Activated CD4-positive, alpha-beta T cell treated with anti-CD3 and anti-CD28 coated beads, Interleukin-2, amount 50 U/mL, for 4 hours (primary cell): ENCODE data around the gene PAK5.

Experiments used
- DNase-seq, 2 experiments: peaks; one replicate each; pipeline ENCODE4 v3.0.0-alpha.2; 2020

The PAK5 gene

DNA sequence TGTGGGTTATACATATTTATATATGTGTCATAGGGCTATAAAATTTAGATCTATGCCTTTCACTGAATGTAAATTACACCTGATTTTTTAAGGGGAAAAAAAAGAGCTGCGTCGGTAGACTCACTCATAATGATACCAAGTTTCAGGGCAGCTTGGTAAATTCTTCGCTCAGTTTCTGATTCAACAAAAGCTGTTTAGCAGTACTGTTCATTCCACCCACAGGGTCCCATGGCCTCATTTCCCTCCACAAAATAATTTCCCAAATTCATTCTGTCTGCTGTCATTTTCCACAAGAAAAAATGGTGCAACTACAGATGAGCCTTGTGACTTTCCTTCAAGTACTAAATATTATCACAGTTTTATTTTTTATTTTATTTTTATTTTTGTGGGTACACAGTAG lies 63.7 kb downstream of the PAK5 start:
- DNase-seq, result no peak

DNA sequence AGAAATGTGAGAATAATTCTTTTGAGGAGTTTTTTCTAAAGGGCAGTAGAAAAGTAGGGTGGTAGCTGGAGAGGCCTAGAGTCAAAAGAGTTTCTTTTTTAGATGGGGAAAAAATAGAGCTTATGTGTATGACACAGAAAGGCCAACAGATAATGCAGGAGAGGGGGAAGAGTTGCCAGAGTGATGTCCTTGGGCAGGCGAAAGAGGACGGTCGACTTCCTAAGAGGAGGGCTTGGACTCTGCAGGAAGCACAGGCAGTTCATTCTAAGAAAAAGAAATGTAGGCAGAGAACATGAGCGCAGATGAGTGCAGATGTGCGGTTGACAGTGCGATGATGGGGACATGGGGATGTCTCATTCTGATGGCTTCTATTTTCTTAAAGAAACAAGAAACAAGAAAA lies 68.9 kb downstream of the PAK5 start:
- no peak for DNase-seq

DNA sequence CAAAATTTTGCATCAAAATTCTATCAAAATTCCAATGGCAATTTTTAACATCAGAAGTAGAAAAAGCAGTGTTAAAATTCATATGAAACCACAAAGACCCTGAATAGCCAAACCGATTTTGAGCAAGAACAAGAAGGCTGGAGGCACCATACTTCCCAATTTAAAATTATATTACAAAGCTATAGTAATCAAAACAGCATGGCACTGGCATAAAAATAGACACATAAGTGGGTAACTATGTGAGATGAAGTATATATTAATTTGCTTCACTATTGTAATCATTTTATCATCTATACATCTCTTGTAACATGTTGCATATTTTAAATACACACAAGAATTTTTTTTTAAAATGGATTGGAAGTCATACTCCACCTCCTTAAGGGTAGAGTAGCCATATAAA lies 77.4 kb downstream of the PAK5 start:
- no peak for DNase-seq

DNA sequence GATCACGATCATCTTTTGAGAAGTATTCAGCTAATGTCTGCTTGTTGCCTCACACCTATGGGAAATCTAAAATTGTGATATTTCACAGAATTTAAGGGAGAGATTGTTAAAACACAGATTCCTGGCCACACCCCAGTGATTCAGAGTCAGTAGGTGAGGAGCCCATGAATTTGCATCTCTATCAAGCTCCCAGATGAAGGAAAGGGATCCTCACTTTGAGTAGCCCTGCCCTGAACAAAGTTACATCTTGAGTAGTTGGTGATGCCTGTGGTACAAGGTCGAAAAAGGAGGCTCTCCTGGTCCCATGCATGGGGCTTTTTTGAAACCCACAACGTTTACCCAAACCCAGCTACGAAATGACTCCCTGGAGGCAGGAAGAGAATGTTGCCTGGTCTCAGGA lies 79.5 kb downstream of the PAK5 start:
- no peak for DNase-seq

DNA sequence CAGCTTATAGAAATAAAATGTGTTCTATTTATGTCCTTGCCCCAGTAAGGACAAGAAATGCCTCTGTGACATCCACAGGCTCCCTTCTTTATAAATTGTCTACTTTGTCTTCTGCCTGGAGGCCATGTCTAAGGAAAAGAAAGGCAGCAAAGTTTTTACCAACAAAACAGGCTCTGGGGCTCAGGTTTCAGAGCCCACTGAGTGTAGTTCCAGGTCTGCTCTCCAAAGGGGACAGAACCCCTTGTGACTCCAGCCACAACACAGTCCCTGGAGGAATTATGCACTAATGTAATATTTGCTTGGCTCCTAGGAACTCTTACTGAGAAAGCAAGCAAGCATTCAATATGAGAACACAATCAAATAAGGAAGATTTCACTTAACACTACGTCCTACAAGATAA lies 80.1 kb downstream of the PAK5 start:
- no peak for DNase-seq

DNA sequence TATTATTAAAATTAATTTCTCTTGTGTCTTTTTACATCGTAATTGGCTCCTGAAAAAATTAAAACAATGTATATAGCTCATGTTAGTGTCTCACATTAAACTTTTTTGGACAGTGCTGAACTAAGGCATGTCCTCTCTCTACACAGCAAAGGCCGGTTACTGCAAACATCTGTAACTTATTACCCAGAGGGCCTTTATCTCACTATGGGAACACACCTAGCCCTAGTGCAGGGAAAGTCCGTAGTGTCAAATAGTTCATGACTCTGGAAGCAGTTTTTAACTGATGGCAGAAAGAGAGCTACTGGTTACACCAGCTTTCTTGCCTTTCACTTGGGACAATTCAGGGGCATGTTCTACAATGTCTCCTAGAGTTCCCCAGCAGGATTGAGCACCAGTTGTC lies 82.2 kb downstream of the PAK5 start:
- DNase-seq, result no peak

DNA sequence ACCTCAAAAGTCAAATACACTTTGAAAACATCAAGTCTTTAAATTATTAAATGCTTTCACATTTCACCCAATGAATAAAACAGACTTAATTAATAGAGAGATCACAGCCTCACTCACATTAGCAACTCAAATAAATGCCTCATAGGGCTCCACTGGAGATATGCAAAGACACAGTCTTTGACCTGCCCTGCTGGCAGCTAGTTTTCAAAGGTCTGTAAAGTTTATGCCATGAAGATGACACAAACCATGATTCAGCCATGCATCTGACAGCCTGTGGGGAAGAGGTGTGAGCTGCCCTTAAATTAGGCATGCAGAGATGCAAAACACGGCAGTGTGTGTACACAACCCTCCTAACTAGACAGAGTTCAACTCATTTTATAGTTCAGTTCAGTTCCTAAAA lies 83.6 kb downstream of the PAK5 start:
- DNase-seq, result no peak

DNA sequence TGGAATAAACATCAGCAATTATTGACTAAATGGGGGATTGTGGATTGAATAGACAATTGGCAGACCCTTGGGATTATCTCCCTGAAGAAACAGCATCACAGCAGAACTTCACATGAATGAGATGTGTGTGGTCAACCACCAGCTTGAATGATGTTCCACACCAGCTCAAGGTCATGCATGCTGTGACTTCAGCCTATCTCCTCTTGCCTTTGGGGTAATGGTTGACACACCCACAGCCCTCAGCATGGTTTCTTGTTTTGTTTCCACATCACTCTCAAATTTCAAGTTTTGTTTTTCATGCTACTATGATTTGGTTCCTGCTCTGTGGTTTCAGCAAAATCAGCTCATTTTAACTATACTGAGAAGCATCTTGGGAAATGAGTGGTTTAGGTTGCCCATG lies 94.3 kb downstream of the PAK5 start:
- DNase-seq, result no peak

DNA sequence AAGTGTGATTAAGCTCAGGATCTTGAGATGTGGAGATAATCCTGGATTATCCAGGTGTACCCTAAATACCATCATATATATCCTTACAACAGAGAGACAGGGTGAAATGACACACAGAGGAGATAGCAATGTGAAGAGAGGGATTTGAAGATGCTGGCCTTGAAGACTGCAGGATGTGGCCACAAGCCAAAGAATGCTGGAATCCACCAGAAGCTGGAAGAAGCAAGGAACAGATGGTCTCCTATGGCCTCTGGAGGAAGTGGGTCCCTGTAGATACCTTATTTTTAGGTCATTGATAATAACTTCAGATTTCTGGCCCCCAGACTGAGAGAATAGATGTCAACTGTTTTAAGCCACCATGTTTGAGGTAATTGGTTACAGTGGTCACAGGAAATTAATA lies 95.0 kb downstream of the PAK5 start:
- no peak for DNase-seq

DNA sequence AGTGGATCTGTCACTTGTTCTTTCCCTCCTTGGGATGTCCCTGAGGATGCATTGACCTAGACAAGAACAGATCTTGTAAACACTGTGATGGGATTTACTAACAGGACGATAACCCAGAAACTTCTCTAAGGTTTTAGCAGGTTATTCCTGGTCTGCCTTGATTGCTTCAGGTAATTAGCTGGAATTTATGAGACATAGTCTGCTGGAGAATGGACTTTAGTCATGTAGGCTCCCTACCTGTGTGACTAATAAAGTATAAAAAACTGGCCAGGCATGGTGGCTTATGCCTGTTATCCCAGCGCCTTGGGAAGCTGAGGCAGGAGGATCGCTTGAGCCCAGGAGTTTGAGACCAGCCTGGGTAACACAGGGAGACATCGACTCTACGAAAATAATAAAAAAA lies 96.1 kb downstream of the PAK5 start:
- DNase-seq, result no peak

DNA sequence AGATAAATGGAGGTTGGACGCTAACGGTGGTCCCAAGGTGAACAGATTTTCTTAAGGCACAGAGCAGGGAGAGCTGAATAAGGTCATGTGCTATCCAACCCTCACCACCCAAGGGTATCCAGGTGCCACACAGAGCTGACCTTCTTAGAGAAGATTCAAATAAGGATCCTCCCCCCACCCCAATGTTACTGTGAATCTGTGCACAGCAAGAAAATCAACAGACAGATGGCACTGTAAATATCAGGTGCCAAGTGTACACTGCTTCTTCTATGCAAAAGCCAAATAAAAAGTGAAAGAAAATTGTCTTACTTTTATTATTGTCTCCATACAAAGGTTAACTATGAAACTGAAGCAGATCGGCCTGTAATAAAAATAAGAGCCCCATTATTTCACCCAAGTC lies 96.9 kb downstream of the PAK5 start:
- DNase-seq, result no peak

DNA sequence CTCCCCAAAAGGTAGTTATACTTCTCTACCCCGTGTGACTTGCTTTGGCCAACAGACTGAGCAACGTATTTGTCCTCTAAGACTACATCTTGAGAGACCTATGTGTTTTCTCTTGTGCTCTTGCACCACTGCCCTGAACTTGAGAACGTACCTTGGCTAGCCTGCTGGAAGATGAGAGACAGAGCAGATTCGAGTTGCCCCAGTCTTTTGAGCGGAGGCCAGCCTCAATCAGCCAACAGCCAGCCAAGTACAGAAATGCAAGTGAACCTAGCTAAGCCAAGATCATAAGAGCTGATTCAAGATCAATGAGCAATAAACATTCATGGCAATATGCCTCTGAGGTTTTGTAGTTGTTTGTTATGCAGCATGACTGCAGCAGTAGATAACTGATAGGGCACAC lies 98.4 kb downstream of the PAK5 start:
- no peak for DNase-seq

DNA sequence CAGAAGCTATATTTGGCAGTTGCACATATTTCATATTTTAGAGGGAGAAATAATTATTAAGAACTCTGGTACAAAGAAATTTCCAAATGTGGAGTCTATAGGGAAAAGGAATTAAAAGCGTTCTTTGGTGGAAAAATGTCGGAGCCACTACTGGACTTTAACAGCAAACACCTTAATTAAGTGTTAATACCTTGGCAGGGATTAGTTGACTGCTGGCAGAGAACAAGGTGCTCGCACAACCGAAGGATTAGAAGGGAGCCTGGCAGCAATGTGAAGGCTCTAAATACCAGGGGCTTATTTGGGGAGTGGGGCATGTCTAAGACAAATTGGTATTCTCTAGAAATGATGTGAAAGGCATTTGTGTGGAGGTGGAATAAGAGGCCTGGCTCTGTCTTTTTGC lies 98.9 kb downstream of the PAK5 start:
- no peak for DNase-seq

DNA sequence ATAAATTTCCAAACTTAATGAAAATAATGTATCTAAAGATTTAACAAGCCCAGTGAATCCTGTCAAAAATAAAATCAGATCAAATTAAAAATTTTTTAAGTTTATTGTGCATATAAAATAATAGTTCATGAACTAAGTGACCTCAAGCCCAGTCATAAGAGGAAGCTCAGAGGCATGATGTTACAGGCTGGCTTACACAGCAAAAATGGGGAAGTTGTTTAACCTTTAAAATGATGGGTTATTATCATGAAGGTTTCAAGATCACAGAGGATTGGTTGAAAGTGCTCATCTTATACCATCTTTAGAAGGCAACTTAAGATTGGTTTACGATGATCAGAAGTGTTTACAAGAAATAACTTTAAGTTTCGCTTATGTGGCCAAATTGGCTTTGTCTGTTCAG lies 102.5 kb downstream of the PAK5 start:
- DNase-seq, result no peak

DNA sequence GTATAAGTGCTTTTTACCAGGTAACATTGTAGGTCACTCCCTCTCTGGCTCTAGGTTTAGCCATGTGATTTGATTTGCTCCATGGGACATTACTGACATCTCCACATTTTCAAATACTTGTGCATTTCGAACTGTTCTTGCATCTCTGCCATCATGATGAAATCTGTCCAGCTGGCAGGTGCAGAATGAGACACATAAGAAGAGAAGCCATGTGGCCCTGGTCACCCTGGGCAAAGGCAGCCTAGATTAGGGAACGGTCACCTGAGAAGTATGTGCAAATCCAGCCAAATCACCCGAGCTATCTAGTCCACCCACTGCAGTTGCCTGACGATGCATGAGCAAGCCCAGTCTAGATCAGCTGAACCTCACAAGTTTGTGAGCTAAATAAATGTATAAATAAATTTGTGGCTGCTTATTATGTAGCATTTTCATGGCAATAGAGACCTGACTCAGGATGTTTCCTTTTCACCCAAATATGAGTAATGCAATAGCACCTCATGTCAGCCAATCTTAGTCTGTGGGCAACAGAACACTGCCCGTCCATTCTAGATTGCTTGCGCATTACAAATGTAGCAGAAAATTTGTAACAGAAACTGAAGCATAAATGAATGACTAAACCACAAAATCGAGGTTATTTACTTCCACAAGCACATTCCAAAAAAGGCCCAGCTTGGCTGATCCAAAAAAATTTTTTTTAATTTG lies 115.2 kb downstream of the PAK5 start:
- no peak for DNase-seq

DNA sequence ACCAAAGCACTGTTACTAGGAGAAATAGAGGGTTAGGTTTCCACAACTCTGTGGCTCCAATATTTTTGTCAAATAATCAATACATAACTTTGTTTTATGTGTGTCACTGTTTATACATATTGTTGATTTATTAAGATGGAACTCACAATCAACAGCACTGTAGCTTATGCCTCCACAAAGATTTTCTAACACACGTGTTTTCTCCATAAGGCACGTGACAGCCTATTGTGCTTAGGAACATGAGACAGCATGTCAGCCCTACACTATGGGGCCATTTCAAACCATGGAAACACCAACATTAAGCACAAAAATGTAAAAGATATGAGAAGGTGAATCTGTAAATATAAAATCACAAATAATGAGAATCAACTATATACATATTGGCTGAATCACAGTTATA lies 127.0 kb downstream of the PAK5 start:
- DNase-seq, result no peak

DNA sequence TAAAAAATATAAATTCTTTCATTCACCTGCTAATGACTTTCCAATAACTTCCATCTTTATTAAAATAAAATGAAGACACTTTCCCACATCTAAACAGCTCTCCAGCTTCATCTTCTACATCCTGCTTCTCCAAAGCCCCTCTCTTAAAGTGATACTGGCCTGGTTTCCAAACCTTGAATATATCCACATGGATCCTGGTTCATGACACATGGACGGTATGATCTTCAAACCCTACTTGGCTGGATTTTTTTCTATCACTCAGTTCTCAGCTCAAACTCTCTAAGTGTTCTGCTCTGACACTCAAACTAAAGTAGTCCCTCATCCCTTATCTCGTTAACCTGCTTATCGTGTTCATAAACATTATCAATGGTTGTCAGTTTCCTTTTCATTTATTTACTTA lies 128.2 kb downstream of the PAK5 start:
- no peak for DNase-seq

DNA sequence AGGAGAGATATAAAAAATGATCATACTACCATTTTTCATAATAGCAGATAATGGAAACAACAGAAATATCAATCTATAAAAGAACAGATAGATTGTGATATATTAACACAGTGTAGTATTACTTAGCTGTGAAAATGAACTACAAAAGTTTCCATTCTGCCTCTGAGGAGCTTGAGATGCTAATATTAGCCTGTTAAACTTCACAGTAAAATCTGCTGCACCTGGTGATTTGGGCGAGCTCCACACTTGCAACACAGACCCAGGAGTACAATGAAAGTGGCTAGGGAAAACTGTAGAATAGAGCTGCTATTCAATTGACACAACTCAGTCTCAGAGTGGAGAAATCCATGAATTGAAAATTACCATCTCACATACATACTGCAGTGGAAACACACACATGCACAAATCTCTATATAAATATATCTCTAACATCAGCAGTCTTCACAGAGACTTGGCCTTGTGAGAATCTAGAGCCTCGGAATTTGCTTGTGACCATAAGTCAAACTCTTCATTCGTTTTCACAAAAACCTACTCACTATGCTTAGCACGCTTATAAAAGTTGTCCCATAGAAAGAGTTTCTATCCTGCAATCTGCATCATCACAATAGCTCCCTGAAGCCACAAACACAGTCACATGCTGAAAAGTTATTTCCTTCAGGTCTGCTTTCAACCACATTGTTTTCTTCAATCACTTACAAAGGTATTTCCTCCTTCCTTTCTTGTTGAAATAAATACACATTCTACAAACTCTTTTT lies 133.0 kb downstream of the PAK5 start:
- DNase-seq, result no peak

DNA sequence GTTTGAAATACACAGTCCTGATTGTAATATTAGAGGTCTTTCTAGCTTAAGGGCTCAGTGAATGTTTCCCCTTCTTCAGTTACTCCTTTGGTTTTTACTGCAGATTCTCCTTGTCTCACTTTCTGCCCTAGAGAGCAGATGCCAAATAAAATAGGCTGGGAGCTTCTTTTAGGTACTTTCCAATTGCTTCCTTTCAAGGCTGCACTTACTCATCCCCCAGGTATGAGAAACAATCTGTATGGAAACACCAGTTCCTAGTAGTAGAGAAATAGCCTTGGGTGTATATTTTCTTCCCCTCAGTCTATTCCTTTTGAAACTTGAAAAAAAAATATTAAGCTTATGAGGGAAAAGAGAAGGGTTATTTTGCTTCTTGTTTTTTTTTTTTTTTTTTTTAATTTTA lies 139.7 kb downstream of the PAK5 start:
- no peak for DNase-seq

DNA sequence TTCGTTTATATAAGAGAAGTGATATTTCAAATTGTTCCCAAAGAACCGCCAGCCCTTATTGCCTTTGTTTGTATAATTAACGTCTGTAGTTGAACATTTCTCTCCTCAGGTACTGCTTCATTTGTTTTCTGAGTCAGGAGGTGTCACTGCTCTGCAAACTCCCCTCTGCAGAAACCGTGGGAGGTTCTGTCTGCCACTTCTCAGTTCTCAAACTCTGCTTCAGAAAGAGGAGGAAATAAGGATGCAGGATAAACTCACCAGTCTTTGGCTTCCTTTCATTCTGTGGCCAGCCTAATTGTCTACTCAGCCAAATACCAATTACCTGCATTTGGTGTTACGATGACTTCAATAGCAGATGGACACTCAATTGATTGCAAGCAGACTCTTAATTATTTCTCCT lies 149.8 kb downstream of the PAK5 start:
- DNase-seq, result no peak

DNA sequence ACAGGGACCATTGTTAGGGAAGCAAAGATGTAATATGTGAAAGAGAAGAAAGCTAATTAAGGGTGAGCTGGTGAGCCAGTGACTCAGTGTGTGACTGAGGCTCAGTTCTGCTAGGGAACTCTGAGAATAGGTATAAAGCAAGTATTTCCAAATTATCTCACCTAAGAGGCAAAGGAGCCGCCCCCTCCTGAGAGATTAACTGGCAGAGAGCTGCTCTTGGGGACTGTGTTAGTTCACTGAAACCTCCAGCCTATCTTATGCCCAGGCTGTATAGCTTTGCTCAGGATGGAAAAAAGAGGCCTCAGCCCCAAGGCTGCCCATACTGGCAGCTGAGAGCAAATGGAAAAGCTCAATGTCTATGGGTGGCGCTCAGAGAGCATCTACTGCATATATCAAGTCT lies 152.0 kb downstream of the PAK5 start:
- DNase-seq, result no peak

DNA sequence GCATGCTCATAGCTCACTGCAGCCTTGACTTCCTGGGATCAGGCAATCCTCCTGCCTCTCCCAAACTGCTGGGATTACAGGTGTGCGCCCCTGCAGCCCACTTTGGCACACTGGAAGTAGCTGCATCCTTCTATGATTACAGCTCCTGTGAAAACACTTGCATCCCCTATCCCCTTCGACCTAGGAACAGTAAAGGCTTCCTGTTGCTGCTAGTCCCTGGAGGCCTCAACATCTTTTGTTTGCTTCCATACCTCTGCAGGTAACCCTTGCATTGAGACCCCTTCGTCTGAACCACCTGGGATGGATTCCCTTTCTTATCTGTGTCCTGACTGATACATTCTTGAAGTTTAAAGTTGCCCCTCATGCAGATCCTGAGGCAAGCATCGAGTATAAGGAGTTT lies 152.4 kb downstream of the PAK5 start:
- no peak for DNase-seq

DNA sequence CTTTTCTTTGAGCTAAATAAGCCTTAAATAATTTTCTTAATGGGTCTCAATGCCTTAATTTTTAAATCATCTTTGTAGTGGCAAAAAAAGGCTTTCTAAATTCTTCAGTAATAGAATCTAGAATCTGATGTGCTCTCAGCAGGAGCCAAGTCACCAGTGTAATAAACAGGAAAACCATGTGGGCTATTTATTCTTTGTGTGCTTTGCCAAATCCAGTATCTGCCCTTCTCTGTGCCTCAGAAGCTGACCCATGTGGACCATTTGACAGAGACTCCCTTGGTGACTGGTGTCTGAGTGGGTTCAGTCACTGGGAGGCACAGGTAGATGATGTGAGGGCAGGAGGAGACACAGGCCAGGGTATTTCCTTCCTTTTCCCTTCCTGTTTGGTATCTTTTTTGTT lies 152.9 kb downstream of the PAK5 start:
- no peak for DNase-seq

DNA sequence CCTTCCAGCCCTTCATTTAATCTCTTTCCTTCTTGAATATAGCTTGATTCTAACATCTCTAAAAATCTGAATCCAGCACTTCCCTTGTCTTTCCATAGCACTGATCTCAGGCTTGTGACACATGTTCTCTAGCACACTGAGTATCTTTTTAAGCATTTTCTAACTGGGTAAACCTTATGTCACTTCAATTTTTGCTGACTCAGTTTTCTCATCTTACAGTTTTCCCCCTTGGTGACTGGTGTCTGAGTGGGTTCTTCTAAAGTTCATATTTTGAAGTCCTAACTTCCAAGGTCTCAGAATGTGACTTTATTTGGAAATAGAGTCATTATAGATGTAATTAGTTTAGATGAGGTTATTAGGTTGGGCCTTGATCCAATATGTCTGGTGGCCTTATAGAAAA lies 153.9 kb downstream of the PAK5 start:
- no peak for DNase-seq

DNA sequence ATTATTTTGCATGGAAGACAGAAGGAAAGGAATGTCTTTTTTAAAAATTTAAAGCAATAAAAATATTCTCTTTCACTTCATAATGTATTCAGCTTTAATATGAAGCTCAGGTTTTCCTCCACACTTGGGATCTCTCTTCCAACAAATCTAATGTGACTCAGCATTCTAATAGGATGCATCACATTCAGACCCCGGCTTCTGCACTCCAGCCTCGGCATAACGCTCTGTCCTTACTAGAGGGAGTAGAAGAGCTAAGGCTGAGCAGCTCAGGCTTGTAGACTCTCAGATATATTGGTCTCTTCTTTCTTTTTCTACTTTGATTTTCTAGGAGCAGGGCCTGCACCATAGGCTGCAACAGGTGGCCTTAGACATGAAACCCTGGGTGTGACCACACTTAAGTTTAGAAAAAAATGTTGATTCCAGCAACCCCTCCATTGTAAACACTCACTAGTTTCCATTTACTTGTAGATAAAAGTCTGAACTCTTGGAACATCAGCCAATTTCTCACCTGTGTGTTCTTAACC lies 161.7 kb downstream of the PAK5 start:
- DNase-seq, result no peak
